Measurements from ENCODE around the gene A4GNT.
"Not testable (repeated sequence)": the region's sequence is repeated elsewhere in the genome, so short reads cannot be mapped to it uniquely, and the experiment has no call there.

The A4GNT gene

DNA sequence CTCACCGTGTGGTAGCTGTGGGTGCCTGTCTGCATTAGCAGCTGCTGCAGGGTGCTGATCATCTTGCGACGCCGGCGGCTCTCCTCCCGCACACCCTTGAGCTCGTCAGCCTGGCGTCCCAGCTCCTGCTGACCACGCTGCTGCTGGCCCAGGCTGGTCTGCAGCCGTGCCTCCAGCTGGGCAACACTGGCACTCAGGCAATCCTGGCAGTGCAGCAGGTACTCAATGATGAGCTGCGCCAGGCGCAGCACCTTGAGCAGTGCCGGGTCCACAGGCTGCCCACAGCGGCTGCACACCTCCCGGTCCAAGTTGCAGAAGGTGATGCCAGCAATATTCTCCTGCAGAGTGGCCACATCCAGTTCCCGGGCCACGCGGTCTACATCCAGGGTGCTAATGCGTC lies 28.7 kb downstream of the A4GNT start:
- Mint-ChIP-seq H3K27ac (no peak overlapping the region), H3K27me3 (ENCODE audit: low read depth) (no peaks in the 10 kb centered on the region), H3K4me3 (no peak overlapping the region), H3K36me3 (ENCODE audit: low read depth) (peaks cover 26% of the 10 kb centered on the region), H3K4me1 (no peaks in the 10 kb centered on the region), H3K9me3 (no peaks in the 10 kb centered on the region)
- TF ChIP-seq, protein P1, sequence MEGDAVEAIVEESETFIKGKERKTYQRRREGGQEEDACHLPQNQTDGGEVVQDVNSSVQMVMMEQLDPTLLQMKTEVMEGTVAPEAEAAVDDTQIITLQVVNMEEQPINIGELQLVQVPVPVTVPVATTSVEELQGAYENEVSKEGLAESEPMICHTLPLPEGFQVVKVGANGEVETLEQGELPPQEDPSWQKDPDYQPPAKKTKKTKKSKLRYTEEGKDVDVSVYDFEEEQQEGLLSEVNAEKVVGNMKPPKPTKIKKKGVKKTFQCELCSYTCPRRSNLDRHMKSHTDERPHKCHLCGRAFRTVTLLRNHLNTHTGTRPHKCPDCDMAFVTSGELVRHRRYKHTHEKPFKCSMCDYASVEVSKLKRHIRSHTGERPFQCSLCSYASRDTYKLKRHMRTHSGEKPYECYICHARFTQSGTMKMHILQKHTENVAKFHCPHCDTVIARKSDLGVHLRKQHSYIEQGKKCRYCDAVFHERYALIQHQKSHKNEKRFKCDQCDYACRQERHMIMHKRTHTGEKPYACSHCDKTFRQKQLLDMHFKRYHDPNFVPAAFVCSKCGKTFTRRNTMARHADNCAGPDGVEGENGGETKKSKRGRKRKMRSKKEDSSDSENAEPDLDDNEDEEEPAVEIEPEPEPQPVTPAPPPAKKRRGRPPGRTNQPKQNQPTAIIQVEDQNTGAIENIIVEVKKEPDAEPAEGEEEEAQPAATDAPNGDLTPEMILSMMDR (IDR thresholded peaks at IDR 0.05; ENCODE audit: unreplicated experiment in 3 of 3) = no peak

DNA sequence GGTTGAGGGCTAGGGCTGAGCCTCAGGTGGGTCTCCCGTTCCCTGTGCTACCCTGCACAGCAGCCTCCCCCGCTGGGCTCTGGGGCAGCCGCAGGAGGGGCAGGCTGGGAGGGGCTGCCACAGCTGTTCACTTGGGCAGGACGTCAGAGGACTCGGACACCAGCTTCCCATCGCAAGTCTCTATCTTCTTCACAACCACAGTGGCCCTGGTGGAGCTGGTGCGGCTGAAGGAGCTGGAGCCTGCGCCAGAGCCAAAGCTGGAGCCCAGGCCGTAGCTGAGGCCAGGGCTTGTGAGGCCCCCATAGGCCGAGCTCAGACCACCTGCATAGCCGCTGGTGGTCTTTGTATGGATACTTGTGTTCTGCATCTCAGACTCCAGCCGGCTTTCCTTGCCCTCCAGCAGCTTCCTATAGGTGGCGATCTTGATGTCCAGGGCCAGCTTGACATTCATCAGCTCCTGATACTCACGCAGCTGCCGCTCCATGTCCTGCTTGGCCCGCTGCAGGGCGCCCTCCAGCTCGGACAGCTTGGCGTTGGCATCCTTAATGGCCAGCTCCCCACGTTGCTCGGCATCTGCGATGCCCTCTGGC lies 30.7 kb downstream of the A4GNT start:
- H3K4me3 Mint-ChIP-seq; H3K27me3 Mint-ChIP-seq (ENCODE audit: low read depth); H3K4me1 Mint-ChIP-seq; H3K9me3 Mint-ChIP-seq; H3K27ac Mint-ChIP-seq: not testable (repeated sequence)
- peaks cover 29% of the 10 kb centered on the region for H3K36me3 Mint-ChIP-seq (ENCODE audit: low read depth)

DNA sequence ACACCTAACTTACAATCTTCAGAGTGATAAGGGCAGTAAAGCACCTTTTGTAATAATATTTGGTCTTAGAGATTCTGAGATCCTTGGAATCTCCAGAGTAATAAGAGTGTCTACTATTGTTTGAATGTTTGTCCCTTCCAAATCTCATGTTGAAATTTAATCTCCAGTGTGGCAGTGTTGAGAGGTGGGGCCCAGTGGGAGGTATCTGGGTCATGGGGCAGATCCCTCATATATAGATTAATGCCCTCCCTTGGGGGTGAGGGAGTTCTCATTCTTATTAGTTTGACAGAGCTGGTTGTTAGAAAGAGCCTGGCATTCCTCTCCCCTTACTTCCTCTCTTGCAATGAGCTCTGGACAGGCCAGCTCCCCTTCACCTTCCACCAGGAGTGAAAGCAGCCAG lies 32.8 kb downstream of the A4GNT start:
- no peak overlapping the region for H3K4me3 Mint-ChIP-seq
- no peaks in the 10 kb centered on the region for H3K4me1 Mint-ChIP-seq
- H3K27ac Mint-ChIP-seq = no peak overlapping the region
- peaks cover 39% of the 10 kb centered on the region for H3K36me3 Mint-ChIP-seq (ENCODE audit: low read depth)
- TF ChIP-seq, protein P1 (IDR thresholded peaks at IDR 0.05; ENCODE audit: unreplicated experiment in 3 of 3) = no peak
- H3K27me3 Mint-ChIP-seq (ENCODE audit: low read depth) = no peaks in the 10 kb centered on the region
- H3K9me3 Mint-ChIP-seq = peaks cover 3% of the 10 kb centered on the region

DNA sequence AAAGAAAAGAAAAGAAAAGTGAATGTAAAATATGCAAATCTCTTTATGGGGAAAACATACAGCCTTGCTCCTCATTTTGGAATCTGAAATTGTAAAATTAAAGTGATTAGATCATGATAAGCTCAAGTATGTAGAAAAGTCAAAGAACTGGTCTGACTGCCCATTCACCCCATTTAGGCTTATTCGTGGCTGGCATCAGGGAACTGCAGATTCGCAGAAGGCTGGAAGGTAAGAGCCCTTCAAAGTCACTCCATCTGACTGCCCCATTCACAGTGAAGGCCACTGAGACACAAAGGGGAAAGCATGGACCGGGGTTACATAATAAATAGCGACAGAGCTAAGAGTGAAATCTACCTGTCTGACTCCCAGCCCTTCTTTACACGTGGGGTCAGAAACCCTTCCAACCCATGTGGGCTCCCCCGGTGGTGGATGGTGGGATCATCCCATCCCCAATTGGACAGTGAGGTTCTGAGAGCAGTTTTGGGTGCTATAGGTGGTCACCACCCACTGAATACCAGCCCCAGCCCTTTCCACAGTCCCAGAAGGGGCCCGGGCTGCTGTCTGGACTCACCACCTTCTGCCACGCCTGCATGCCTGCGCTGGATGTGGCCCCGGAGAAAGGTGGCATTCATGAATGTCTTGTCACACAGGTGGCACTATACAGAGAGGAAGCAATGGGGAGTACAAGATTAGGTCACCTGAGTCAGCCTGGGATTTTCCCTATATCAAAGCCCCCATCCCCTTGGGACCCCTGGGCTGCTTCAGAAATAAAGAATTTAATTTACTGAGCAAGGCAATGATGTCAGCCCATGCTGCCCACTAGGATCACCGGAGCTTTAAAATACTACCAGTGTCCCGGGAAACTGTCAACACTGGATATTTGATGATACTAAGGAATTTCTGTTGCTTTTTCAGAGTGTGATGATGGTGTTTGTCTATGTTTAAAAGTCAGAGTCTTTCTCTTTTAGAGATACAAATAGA lies 34.7 kb downstream of the A4GNT start:
- H3K4me3 Mint-ChIP-seq = no peak overlapping the region
- TF ChIP-seq, protein P1 (IDR thresholded peaks at IDR 0.05; ENCODE audit: unreplicated experiment in 3 of 3) = peak in 1 of 3 experiments; percentile 30
- no peak overlapping the region for H3K27ac Mint-ChIP-seq
- peaks cover 52% of the 10 kb centered on the region for H3K36me3 Mint-ChIP-seq (ENCODE audit: low read depth)
- H3K9me3 Mint-ChIP-seq = peaks cover 12% of the 10 kb centered on the region
- no peaks in the 10 kb centered on the region for H3K4me1 Mint-ChIP-seq
- no peaks in the 10 kb centered on the region for H3K27me3 Mint-ChIP-seq (ENCODE audit: low read depth)

DNA sequence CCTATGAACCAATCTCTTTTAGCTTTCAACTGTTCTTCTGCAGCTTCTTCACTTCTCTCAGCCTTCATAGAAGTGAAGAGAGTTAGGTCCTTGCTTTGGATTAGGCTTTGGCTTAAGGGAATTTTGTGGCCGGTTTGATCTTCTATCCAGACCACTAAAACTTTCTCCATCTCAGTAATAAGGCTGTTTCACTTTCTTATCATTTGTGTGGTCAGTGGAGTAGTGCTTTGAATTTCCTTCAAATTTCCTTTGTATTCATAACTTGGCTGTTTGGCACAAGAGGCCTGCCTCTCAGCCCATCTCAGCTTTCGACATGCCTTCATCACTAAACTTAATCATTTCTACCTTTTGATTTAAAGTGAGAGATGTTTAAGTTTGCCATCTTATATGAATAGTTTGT lies 38.5 kb downstream of the A4GNT start:
- Mint-ChIP-seq H3K36me3 (ENCODE audit: low read depth) (peaks cover 53% of the 10 kb centered on the region), H3K27me3 (ENCODE audit: low read depth) (no peaks in the 10 kb centered on the region), H3K27ac (no peak overlapping the region), H3K9me3 (peaks cover 12% of the 10 kb centered on the region), H3K4me3 (no peak overlapping the region), H3K4me1 (no peaks in the 10 kb centered on the region)
- TF ChIP-seq, protein P1 (IDR thresholded peaks at IDR 0.05; ENCODE audit: unreplicated experiment in 3 of 3) = no peak

DNA sequence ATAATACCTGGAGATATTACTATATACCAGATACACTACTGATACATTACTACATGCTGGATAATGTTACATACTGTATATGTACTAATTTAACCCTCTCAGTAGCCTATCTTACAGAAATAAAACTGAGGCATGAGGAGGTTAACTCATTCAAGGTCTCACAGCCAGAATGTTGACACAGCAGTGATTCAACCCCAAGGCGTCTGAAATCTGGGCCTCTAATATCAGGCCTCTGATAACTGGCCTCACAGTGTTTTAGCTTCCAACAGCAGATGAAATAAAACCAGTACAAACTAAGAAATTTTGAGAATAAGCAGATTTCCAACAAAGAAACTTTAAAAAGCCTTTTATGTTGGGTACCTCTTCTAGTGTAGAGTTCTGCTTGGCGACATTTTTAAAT lies 40.2 kb downstream of the A4GNT start:
- Mint-ChIP-seq H3K4me1 (no peaks in the 10 kb centered on the region), H3K27me3 (ENCODE audit: low read depth) (no peaks in the 10 kb centered on the region), H3K9me3 (peaks cover 16% of the 10 kb centered on the region), H3K27ac (no peak overlapping the region), H3K4me3 (no peak overlapping the region), H3K36me3 (ENCODE audit: low read depth) (peaks cover 64% of the 10 kb centered on the region)
- TF ChIP-seq, protein P1 (IDR thresholded peaks at IDR 0.05; ENCODE audit: unreplicated experiment in 3 of 3) = no peak

Measured in nephron (organoid).